HG03060 (cell line): ENCODE data around the gene PLCB2.

Experiments
- ATAC-seq: cut with Tn5 transposase; IDR thresholded peaks from one replicate; pipeline ENCODE4 v1.9.1; 2021; ENCODE audit warnings: low read depth, moderate number of reproducible peaks; ENCODE audit not compliant: unreplicated experiment

The PLCB2 gene

DNA sequence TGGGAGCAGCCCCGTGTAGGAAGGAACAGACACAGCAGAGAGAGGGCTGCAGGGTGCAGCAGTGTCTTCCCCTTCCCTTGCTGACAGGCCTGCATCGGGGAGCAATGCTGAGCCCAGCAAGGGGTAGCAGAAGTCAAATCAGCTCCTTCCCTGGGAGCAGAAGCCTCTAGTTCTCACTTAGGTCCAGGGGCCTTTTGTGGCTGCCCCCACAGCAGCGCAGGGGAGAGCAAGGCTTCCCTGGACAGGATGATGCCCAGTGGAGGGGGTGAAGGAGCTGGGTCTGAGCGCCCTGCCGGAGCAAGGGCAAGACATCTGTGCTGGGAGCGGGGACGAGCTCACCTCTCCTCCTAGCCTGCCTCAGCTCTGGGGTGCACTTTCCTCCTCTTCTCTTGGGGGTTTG lies 827 bp downstream of the PLCB2 start:
- ATAC-seq: no peak

- no peak for ATAC-seq
Observed at GRCh38 chr15:40306371-40306770, 1.4 kb downstream of the PLCB2 start.

DNA sequence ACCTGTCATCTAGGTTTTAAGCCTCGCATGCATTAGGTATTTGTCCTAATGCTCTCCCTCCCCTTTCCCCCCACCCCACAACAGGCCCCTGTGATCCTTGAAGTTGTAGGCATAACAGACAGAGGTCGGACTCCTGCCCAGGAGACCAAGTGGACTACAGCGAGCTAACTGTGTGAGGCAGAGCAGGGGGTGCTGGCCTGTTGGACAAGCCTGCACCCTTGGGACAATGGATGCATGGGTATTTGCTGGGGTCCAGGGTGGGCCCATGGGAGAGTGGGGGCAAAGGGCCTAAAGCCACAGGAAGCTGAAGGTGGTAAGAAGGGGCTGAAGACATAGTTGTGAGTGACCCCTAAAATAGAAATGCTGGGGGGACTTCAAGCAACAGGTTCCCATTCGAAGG lies 2.5 kb downstream of the PLCB2 start:
- ATAC-seq: no peak

DNA sequence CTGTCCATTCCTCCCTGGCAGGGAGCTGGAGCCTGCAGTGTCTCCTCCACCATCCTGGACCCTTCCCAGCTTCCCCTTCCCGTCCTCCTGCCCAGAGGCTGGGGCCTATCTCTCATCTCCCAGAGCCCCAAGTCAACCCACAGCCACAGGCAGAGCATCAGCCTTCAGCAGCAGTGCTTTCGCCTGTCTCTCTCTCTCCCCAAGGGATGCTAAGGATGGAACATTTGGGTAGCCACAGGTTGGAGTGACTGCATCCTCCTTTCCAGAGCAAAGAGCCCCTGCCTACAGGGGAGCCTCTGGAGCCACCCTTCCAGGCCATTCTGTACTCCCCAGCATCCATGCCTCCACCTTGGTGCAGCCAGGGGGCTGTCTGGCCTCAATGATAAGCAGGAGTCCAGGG lies 4.2 kb downstream of the PLCB2 start:
- ATAC-seq: no peak

DNA sequence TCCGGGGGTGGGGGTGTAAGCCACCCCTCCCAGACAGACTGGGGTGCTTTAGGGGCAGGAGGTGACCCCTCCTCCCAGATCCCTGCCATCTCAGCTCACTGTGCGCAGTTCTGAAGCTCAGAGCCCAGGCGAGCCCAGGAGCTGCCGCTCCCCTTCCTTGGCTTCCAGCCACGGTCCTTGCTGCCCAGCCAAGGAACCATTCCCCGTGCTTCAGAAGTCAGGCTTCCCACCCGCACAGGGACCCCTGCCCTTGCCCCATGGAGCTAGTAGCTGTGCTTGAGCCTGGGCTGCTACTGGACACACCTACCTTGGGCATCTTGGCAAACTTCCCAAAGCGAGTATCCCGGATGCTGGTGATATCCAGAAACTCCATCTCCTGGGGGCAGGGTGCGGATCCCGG lies 4.8 kb downstream of the PLCB2 start:
- no peak for ATAC-seq

DNA sequence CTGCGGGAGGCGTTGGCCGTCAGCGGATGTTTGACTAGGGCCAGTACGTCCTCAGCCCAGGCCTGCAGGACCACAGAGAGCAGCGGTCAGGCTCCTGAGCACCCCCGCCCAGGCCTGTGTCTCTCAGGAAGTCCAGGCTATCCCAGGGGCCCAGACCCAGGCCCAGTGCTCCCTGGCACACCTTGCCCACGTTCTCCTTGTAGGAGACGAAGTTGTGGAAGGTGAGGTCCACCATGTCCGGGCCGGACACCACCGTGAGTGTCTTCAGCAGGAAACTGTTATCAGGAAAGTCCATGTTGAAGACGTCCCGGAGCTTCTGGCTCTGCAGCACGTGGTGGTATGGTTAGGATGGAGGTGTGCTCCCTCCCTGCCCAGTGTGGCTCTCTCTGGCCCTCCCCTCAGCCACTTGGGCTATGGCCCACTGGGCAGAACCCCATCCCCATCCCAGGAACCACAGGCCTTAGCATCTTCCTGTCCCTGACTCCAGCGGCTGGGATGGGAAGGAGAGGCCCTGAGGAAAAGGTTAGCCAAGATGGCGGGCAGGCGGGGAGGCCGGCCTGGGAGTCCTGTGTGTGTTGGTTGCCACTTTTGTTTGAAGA lies 5.3 kb downstream of the PLCB2 start:
- ATAC-seq: no peak

GRCh38 chr15:40301467-40302179 lies 6.1 kb downstream of the PLCB2 start:
- no peak for ATAC-seq

- ATAC-seq: no peak
Observed at GRCh38 chr15:40300771-40301170, 7.0 kb downstream of the PLCB2 start.

DNA sequence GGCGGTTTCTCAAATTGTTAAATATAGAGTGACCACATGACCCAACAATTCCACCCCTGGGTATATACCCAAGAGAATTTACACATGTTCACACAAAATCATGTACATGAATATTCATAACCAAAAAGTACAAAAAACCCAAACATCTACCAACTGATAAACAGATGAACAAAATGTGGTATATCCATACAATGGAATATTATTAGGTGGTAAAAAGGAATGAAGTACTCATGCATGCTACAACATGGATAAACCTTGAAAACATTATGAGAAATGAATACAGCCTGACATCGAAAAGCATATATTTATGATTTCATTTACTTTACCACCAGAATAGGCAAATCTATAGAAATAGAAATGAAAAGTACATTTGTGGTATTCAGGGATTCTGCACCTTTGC lies 7.4 kb downstream of the PLCB2 start:
- ATAC-seq: no peak

GRCh38 chr15:40298216-40298935 lies 9.4 kb downstream of the PLCB2 start:
- no peak for ATAC-seq

DNA sequence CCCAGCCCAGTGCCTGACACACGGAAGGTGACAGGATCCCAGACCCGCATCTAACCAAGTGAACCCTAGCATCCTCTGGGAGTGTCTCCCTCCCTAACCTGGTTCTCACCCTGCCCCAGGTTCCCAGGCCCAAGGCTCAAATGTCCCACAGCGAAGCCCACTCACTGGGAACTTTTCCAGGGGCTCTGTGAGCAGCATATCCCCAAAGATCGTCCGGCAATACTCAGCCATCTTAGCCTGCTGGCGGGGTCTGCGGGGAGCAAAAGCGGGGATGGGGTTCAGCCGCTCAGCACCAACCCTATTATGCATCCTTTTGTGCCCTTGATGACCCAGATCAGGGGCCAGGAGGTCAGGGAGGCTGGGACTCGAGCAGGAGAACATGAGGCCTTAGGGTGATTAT lies 10.4 kb downstream of the PLCB2 start:
- no peak for ATAC-seq

GRCh38 chr15:40296561-40297230 lies 11.0 kb downstream of the PLCB2 start:
- no peak for ATAC-seq

- ATAC-seq: no peak
Observed at GRCh38 chr15:40295877-40296560, 11.7 kb downstream of the PLCB2 start.

GRCh38 chr15:40295297-40295696 lies 12.4 kb downstream of the PLCB2 start:
- no peak for ATAC-seq

GRCh38 chr15:40293905-40294895 lies 13.5 kb downstream of the PLCB2 start:
- ATAC-seq: no peak

GRCh38 chr15:40293006-40293405 lies 14.7 kb downstream of the PLCB2 start:
- no peak for ATAC-seq

- ATAC-seq: no peak
Observed at GRCh38 chr15:40292246-40292645, 15.5 kb downstream of the PLCB2 start.

- ATAC-seq: no peak
Observed at GRCh38 chr15:40290918-40291574, 16.7 kb downstream of the PLCB2 start.

GRCh38 chr15:40290545-40290917 lies 17.2 kb downstream of the PLCB2 start:
- ATAC-seq: no peak
